ENCODE data around the gene EPC2.

DNA sequence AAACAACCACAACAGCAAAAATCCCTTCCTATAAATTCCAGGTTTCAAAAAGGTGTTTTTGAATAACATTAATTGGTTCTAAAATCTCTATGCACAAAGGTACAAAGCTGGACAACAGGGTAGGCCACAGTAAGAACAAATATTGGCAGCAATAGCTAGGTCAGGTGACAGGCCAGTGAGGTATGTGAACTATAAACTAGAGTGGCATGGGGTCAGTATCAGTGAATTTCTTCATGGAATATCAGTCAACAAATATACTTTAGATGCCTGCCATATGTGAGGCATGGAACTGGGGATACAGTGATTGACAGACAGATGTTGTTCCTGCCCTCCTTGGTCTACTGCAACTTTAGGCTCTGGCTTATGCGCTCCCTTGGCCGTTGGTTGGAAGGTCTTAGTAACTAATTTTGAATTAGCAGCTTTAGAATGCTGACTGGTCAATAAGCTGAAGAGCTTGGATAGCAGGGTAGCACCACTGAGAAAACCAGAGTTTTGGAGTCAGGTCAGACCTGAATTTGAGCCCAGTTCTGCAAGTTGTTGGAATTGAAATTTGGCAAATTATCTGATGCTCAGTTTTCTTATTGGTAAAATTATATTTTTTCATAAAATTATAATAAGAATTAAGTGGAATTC lies 2.3 kb upstream of the EPC2 start:
- no peak for TF ChIP-seq POLR2A (IDR thresholded peaks at IDR 0.05; ENCODE audit: low read depth, low read length)
- TF ChIP-seq POLR2AphosphoS5 (IDR thresholded peaks at IDR 0.05; ENCODE audit: low read depth, low read length): no peak
- no peak for TF ChIP-seq PAX5 (IDR thresholded peaks at IDR 0.05; ENCODE audit: insufficient read depth, low read length, severe bottlenecking)
- TF ChIP-seq POU2F2 (IDR thresholded peaks at IDR 0.05; ENCODE audit: low read depth, low read length): no peak
- TF ChIP-seq TAF1 (IDR thresholded peaks at IDR 0.05; ENCODE audit: low read depth, low read length): no peak
